NCI-H128 (cell line): ENCODE results near the gene SLC1A4.

ENCODE experiments used
- DNase-seq: peaks from one replicate; lab custom pipeline; 2025; ENCODE audit not compliant: unreplicated experiment; lab: John Stamatoyannopoulos, UW

The SLC1A4 gene

DNA sequence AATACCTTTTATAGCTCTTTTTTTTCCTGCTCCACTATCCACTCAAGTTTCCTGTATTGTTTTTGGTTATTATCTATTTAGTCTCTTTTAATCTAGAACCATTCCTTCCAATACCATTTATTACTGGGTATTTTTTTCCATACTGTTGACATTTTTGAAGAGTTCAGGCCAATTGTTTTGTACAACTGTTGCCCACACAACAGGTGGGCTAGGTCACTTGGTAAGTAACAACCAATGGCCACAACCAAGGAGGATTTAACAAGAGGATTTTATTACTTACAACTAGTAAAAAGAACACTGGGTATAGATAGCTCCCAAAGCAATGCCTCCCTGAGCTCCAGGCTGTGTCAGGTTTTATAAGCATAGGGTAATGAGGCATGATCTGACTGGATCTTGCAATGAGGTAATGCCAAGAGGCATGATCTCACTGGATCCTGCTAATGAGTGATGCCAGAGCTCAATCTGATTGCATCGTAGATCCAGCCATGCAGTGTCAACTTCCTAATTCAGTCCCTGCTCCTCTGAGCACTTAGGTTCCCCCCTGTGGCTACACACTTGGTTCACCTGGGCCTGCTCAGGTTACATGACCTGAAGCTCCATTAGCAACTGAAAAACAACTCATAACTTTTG is 59.9 kb downstream of the SLC1A4 start:
- DNase-seq, result no peak

DNA sequence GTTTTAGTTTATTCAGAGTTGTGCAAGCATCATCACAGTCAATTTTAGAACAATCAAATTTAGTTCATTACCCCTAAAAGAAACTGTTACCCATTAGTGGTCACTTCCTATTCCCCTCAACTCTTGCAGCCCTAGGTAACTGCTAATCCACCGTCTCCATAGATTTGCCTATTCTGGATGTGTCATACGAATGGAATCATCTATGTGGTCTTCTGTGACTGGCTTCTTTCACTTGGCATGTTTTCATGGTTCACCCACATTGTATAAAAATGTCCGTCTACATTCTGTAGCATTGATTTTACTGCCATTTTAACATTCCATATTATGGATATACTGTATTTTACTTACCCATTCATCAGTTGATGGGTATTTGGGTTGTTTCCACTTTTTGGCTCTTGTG is 61.7 kb downstream of the SLC1A4 start:
- DNase-seq, result no peak

DNA sequence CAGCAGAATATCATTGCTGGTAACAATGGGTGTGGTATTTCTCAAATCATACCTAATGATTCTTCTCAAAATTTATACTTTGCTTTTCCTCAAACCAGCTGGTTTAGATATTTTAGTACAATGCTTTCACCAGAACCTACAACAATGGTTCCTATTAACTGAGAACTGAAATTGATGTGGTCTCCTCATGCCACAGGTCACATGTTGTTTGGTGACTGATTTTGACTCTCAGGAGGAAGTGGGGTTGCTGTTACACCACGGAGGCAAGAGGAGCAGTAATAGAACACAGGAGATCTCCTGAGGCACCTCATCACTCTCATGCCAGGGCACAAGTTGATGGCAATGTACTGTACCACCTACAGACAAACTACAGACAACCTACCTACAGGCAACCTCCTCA is 64.0 kb downstream of the SLC1A4 start:
- no peak for DNase-seq

DNA sequence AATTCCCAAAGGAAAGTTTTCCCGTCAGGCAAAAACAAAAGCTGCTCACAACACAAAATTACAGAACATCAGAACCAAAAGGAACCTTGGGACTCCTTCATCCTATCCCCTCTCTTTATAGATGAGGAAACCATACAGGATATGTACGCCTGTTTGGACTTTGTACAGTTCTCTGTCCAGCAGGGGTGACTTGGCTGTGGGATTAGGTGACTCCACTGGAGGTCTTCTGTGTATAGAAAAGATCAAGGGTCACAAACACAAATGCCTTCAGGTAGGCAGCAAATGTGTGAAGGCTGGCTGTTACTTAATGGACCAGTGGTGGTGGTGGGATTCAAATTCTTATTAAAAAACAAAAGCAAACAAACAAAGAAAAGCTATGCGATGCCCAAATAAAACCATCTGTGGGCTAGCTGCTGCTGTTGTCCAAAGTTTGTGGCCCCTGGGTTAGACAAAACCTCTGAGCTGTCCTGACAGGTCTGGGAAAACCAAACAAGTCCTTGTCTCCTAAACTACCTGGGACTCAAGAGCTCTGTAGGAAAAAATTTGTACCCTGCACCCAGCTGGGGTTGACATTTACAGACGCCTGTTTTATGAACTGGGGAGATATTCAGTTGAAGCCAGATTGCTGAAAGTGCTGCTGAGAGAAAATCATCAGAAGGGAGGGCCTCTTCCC is 65.7 kb downstream of the SLC1A4 start:
- no peak for DNase-seq

DNA sequence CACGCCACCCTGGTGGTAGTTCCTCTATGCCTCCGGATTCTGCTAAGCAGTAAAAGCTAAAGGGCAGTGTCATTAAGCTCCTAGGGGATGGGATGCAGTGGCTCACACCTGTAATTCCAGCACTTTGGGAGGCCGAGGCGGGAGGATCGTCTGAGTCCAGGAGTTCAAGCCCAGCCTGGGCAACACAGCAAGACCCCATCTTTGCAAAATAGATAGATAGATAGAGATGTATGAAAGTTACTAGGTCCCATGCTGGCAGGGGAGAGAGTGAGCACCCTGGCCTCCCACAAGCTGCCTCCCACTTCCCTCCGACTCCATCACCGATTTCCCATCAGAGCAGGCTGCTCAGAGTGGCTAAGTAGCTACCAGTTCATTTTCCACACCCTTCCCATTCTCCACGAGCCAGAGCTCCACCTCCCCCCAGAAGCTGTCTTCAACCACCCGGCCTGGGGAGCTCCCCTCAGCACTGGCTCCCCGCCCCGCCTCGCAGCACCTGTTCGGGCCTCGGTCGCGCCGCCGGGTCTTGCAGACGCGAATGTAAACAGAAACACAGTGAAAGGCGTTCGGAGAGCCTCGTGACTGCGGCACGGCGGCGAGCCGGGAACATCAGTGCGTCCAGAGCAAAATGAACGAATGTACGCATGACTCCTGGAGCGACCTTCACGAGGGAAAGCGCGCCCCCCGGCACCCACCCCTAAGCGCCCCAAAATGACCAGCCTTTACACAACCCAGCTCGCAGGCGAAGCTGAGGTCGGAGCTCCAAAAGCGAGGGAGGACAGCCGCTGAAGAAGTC is 66.4 kb downstream of the SLC1A4 start:
- DNase-seq, result peak; percentile 78

DNA sequence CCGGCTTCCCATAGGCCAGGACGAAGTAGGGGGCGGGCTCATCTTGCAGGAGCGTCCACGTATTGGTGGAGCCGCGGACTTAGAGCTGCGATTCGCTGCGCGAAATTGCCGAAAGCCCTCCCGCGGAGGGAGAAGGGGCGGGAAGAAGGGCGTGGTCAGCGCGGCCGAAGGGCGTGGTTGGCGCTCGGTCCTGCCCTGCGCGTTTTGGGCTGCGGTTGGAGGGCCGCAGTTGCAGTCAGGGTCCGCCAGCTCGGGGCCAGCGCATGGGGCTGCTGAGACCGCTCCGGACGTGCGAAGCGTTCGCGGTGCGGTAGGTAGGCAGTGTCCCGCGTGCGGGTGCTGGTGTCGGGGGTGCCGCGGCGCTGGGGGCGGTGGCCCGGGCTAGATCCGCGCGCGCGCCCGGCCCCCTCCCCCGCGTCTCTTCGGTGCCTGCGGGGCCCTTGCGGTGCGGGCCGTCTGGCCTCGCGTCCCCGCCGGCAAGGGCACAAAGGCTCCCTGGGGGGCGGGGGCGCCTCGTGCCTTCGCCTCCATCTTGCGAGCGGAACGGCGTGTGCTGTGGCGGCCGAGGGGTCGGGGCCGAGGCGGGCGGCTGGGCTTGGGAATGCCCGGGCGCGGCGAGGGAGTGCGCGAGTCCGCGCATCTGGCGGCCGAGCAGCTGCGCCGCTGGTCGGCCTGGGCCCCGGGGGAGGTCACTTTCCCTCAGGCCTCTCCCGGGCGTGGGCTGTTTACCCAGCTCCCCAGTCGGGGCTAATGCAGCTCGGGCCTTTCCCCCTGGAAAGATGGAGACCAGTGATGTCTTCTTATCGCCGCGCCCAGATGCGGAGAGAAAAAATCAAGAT is 67.2 kb downstream of the SLC1A4 start, which contains the start of gene CEP68:
CEP68 (plus strand) TSS at position 202 of the 839 bp plus-strand sequence. CDS start 13,029 bp downstream, outside the sequence.
- peak; percentile 95 for DNase-seq

DNA sequence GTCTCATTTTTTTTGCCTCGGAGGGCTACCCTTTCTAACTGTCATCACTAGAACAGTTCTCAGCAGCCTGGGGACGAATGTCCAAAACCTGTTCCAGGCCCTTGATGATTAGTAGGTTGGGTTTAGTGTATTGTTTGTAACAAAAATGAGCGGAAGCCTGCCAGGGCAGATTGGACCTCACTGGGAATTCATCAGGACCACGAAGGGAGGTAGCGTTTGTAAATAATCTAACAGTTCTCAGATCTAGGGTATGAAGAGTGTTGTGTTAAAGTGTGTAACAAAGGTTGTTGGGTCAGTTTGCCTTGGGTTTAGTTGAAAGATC is 67.8 kb downstream of the SLC1A4 start:
- no peak for DNase-seq

DNA sequence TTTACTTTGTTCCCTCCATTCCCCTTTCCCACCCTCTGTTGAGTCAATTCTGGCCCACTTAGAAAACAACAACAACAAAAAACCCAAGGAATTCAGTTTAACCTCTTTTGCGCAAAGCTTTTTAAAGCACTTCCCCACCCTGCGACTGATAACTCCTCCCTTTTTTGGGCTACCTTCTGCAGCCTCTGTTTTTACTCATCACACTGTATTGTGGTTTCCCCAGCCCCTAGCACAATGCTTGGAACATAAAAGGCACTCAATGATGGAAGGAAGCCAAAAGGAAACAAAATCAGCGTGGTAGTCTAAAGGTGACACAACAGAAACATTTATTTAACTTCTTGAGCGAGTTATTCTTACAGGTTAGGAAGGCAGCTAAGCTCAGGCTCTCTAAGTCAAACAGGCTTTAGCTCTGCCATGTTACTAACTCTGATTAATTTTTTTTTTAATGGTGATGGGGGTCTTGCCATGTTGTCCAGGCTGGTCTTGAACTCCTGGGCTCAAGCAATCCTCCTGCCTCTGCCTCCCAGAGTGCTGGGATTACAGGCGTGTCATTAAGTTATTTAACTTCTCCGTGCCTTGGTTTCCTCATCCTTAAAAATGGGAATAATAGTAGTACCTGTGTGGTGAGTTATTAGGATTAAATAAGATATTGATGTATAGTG is 68.3 kb downstream of the SLC1A4 start:
- peak; percentile 25 for DNase-seq

DNA sequence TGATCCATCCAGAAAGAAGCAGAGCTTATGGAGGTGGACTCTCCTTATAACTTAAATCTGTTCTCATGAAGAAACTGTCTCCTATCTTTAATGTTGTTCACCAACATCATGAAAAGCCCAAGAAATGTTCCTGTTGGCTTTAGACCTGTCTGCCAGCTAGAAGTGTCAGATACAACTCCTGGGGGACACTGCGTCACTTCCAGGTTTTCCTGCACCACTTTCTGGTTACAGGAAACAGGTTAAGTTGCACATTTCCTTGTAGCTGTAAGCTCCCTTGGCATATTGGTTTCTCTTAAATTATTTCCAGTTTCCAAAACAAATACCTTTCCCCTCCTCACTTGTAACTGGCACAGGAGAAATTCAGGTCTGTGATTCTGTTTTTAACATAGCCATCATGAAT is 69.9 kb downstream of the SLC1A4 start:
- no peak for DNase-seq

DNA sequence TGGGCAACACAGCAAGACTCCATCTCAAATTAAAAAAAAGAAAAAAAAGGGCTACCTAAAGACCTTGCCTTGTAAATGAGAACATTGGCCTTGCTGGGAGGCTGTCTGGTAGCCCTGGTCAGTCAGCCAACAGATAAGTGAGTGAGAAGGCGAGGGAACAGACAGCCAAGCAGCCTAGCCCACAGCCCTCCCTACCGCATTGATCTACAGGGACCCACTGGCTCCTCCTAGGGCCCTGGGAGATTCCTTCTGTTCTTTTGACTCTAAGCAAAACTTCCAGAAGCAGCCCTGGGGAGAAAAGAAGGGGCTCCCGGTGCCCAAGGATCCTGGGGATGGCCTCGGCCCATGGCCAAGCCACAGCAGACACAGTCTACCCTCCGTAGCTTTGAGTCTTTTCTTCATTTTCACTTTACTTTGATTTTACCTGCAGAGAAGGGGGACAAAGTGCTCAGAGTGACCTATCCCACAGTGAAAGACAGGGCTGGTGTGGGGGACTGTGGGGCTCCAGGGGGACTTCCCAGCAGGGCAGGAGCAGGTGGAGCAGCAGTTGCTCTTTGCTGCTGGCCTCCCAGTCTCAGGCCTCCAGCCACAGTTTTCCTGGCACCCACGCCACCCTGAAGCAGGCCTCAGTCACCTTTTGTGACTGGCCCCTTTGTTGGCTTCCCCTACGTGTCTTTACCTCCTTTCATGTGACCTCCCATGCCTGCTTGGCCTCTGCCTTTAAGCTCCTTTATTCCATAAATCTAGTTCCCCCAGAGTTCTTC is 72.1 kb downstream of the SLC1A4 start:
- no peak for DNase-seq

DNA sequence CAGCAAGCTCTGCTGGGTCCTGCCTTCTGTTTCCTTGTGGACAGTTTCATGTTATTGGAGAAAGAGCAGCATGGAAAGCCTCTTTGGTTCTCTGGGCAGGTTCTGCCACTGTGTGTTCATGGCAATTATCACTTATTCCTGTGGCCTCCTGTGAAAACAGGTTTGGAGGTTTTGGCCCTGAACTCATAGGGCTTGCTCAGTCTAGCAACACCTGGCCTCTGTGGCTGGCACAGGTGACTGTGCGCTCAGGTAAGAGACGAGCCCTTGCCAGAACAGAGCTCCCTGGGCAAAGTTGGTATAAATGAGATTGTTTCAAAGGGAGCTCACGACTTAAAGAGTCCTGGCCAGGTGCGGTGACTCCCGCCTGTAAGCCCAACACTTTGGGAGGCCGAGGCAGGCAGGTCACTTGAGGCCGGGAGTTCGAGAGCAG is 72.7 kb downstream of the SLC1A4 start:
- DNase-seq, result no peak

DNA sequence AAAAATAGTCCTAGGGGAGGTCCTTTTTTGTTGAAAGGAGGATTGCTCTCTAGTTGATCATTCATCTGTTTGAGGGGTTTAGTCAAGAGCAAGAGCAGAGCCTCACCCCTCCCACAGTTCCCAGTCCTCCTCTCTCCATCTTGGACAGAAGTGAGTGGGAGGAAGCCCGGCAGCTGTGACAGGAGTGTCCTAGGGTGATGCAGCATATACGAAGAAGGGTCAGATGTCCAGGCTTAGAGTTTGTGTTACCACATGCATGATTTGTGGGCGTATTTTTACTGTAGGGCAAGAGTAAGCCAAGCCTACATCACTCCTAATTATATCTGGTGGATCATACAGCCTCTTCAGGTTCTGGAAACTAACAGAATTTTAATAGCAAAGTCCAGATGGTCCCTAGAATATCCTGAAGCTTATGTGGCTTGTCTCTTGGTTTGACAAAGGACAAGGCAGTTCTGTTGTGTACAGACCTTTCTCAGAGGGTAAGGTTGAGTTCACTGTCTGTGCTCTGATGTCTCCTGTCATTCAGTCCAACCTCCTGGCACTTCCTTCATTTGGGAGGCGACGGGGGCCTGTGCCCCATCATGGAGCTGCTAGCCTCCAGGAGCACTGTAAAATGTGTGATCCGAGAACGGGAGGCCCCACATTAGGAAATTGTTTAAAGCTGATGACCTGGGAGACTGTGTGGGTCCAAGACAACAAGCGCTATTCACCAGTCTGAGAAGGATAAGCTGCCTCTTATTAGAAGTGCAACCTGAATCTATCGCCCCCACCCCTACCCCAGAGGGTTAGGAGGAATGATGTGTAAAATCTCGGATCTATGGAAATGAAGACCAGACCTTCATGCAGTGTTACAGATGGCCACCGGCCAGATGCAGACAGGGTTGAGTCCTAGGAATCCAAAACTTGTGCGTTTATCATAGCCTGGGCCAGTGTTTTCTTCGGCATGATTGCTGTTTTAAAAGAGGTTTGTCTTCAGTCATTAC is 73.9 kb downstream of the SLC1A4 start:
- no peak for DNase-seq

DNA sequence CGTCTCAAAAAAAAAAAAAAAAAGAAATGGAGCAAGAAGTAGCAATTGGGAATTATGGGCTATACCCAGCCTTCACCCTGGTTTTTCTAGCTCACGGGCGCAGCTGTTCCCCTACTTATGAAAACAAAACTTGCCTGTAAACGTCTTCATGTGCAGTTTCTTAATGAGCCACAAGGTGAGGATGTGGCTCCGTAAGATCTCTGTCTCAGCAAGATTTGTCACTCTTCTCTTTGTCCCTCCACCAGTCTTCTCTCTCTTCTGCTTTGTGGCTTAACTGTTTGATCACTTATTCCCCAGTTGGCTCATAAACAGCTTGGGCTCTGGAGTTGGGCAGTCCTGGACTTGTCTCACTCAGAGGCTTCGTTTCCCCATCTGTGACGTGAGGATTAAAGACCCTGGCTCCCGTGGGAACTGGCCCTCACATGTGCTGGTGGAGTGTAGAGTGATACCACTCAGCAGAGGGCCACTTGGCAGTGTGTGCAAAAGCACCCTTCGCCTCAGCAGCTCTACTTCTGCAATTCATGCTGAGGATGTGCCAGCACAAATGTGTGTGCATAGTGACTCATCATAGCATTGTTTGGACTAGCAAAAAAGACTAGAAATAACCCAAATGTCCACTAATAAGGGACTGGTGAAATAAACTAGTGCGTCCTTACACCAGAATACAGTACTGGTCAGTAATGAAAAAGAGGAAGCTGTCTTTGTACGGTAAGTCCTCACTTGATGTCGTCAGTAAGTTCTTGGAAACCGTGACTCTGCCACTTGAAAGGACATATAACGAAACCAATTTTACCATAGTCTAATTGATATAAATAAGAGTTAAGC is 75.7 kb downstream of the SLC1A4 start:
- DNase-seq, result peak; percentile 28

DNA sequence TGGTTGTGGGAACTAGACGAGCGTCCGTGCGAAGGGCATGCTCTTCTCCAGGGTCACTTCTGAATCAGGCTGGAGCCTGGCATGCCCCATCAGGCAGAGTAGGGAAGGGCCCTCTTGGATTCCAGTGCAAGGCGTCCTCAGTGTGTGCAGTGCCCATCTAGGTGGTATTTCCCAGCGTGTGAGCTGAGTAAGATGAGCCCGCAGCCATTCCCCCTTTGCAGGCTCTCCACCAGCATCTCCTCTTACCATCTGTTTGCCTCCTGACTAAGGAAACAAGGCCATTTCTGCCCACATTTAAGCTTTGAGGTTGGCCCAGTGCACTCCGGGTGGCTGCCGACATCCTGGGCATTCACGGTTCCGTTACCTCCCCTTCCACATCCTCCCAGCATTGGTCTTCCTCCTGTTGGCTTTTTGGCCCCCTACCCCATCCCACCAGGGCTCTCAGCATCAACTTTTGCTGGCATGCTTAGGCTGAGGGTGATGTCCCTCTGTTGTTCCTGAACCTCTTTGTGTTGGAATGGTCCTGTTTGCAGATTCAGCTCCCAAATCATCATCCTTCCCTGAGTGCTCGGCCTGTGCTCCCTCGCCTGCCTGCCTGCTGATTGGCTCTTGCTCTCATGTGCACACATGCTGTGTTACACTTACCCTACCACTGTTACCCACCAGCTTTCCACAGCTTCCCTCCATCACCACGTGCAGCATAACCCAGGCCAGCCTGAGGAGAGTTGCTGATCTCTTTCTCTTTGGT is 78.8 kb downstream of the SLC1A4 start:
- no peak for DNase-seq

DNA sequence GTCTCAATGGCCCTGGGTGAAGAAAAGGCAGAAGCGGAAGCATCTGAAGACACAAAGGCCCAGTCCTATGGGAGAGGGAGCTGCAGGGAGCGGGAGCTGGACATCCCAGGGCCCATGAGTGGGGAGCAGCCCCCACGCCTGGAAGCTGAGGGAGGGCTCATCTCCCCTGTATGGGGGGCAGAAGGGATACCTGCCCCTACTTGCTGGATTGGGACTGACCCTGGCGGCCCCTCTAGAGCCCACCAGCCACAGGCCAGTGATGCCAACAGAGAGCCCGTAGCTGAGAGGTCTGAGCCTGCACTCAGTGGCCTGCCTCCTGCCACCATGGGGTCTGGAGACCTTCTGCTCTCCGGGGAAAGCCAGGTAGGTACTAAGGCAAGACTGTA is 80.2 kb downstream of the SLC1A4 start:
- no peak for DNase-seq

DNA sequence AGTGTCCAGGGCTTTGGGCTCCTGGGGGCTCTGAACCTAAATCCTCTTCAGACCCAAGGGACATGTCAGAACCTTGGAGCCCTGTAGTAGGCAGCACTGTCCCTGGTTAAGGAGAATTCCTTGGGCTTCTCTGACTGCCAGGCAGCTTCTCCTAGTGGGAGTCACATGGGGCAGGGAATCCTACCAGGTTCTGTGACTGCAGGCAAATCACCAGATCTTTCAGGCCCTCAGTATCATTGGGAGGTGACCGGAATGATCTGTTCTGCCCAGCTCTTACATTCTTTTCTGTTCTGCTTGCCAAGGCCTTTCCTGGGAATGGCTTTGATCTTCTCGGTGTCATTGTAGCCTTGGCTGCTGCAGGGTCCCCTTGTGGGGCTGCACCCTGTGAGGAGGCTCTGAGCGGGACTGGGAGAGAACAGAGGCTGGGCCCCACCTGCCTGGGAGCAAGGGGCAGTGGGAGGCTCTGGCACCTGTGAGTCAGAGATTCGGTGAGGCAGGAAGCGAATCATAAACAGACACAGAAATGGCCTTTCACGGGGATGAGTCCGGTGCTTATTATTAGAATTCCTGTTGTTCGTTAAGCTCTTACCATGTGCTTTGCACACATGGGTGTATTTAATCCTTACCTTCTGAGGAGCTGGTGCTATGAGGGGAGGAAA is 81.1 kb downstream of the SLC1A4 start:
- DNase-seq, result no peak

DNA sequence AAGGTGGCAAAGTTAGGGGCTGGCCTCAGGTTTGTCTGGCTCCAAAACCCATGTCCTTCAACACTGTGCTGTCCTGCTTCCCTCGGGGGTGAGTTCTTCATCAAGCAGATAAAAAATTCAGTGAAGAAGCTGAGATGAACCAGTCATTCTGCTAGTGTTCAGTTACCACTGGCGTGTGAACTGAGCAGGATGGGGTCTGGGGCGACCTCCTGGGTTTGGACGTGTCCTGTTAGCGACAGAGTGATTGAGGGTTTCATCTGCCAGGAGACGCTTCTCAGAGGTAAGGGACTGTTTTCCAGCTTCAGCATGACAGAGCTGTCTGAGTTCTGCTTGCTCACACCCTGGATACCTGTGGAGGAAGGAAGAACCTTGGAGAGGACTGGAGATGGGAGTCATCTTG is 81.7 kb downstream of the SLC1A4 start:
- DNase-seq, result no peak
